GM19455 (cell line): ENCODE data around the gene AKAP17A.

Source experiments
- ATAC-seq: cut with Tn5 transposase; IDR thresholded peaks from one replicate; pipeline ENCODE4 v1.9.1; 2021; ENCODE audit not compliant: unreplicated experiment

The AKAP17A gene

DNA sequence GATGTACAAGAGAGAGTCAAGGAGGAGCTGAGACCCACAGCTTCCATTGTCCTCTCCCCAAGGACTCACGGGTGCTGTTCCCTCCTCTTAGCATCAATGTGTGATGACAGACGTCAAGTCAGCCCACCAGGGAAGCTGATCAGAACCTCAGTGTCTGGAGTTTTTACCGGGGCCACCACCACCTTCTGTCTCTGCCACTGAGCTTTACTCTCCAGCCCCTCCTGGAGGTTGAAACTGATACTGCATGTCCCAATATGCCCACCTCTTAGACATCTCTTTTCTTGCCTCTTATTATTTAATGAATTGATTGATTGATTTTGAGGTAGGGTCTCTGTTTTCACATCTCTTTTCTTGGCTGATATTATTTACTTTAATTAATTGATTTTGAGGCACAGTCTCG is 10.3 kb upstream of the AKAP17A start:
- ATAC-seq = no peak

- peak; percentile 63 for ATAC-seq
Measured at GRCh38 chrX:1582686-1583437, 8.5 kb upstream of the AKAP17A start.

- ATAC-seq = no peak
Measured at GRCh38 chrX:1584237-1585011, 7.0 kb upstream of the AKAP17A start.

- ATAC-seq = no peak
Measured at GRCh38 chrX:1587161-1587560, 4.2 kb upstream of the AKAP17A start.

DNA sequence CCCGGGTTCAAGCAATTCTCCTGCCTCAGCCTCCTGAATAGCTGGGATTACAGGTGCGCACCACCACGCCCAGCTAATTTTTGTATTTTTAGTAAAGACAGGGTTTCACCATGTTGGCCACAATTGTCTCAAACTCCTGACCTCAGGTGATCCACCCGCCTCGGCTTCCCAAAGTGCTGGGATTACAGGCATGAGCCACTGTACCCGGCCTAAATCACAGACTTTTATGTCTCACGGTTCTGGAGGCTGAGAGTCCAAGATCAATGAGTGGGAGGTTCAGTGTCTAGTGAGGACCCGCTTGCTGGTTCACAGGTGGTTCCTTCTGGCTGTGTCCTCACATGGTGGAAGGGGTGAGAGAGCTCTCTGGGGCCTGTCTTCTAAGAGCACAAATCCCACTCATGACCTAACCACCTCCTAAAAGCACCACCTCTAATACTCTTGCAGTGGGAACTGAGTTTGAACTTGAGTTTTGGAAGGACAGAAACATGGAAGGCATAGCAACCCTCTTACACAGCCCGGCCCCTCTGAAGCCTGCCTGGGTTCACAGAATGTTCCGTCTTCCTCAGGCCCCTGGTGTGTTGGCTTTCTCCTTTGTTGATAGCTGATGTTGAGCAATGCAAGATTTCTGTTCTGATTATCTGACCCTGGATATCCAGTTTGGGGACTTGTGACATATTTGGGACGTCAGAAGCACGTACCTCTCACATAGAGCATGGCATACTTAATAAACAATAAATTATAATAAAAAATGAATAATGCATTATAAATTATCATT is 1.9 kb upstream of the AKAP17A start:
- ATAC-seq = no peak

DNA sequence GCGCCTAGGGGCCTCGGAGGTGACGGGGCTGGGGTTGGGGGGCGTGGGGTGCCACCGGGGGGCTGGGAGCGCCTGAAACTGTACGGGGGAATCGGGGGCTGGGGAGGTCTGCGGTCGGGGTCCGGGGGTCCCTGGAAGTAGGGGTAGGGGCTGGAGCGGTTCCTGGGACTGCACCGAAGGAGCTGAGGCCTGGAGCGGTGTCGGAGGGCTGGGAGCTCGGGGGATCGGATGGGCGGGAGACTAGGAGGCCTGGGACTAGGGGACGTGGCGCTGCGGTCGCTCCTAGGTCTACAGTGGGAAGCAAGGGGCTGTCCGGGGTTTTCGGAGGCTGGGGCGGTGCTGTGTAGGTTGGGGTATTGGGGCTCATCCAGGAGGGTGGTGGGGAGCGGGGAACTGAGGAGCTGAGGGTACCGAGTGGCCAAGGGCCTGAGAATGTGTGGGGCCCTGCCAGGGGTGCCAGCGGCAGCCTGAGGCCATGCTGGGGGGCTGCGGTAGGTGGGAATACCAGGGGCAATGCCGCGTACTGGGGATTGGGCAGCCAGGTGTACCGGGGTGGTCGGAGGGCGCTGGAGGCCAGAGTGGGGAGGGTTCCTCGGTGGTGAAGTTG is 562 bp downstream of the AKAP17A start:
- ATAC-seq = no peak

DNA sequence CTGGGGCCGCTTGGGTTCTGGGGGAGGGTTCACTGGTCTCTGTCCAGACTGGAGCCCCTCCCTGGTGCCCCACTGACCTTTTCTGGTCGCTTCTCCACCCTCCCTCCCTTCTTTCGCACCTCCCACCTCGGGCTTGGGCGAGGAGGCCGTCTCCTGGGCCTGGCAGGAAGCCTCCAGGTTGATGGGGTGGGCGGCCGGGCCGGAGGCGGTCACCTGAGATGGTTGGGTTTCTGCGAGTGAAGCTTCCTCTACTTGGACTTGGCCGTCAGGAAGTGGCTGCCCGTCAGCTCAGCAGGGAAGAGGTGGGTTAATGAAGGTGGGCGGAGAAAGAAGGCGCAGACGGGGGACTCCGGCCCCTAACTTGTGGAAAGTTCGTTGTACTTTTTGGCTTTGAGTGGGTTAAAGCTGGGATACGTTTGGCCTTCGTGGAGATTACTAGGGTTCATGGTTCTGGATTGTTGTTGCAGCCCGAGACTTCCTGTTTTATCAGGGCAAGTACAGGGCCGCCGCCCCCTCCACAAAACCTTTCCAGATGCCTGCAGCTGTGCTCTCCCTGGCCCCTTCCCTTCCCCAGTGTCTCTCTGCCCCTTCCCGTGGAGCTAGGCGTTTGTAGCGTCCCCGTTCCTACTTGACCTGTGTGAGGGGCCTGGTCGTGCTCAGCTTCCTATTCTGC is 1.2 kb downstream of the AKAP17A start:
- peak; percentile 43 for ATAC-seq

GRCh38 chrX:1593286-1594271 is 2.2 kb downstream of the AKAP17A start:
- ATAC-seq = no peak

GRCh38 chrX:1595711-1596060 is 4.3 kb downstream of the AKAP17A start:
- no peak for ATAC-seq

DNA sequence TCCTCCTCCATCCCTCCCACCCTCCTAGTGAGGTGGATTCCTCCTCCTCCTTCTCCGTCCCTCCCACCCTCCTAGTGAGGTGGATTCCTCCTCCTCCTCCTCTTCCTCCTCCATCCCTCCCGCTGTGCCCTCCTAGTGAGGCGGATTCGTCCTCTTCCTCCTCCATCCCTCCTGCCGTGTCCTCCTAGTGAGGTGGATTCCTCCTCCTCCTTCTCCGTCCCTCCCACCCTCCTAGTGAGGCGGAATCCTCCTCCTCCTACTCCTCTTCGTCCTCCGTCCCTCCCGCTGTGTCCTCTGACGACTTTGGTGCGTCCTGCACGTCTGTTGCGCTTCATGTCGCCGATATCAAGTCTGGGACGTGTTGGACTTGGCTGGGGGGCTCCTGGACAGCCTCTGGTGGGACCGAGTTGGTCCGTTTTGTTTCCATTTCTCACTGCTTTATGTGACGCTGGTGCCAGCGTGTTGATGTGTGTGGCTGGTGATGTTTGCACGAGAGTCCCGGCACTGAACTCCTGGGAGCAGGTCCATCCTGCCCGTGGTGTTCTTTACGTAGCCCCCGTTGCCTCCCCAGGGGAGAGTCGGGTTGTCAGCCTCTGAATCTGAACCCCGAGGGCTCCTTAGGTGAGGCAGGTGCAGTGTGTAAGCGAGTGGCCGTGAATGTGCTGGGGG is 5.4 kb downstream of the AKAP17A start:
- ATAC-seq = no peak

DNA sequence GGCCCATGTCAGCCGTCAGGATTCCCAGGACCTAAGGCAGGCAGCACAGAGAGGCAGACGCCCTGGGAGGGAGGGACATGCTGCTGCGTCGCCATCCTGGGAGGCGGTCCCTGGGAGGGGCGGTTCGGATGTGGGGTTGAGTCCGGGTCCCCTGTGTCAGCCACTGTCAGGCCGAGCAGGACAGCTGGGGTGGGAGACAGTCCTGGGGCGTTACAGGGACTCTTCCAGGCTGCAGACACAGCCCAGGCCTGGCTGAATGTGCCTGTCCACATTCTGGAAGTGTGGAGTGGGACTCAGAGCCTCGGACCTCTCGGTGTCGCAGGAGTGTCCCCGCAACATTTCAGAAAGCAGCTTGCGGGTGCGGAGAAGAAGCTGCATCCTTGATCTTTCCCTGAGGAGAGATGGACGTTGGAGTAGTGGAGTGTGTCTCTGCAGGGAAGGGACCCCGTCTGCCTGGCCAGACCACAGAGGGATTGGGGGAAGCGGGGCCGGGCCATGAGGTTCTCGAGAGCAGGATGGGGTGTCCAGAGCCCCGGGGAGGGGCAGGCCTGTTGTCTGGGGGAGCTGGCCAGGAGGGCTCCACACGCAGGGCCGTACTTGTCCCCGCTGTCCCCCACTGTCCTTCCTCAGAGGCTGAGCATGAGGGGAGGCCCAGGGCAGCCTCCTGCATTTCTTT is 6.1 kb downstream of the AKAP17A start:
- no peak for ATAC-seq

DNA sequence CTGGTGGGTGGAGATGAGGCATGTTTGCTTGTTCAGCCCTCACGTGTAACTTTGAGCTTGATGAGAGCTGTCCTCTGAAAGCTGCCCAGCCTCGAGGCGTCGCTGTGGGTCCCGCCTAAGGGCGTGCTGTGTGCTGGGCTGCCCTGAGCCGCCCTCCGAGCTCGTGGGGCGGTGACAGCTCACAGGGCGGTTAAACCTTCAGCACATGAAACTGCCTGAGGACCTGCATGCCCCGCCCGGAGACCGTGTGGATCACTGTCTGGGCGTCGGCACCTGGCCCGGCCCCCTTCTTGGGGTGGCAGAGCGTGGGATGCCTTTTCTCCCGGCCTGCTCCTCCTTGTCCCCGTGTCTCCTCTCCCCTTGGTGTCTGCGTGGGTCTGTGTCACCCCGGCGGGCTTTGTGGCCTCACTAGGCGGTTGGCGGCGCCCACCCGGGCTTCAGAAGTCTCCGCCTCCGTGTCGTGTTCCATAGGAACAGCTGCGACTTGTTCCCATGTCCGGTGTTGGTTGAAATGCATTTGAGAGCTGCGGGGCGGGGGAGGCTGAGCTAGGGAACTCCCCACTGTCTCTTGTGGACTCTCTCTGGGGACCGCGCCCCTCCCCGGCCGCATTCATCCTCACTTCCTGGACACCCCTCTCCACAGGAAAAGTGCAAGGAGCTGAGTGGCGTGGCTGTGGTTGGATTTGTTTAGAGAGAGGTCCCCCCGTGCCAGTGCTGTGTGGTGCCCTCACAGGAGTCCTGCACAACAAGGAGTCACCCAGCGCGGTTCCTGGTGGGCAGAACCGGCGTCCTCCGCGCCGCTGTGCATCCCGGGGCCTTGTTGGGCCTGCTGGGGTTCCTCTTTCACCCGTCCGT is 6.8 kb downstream of the AKAP17A start:
- no peak for ATAC-seq

GRCh38 chrX:1598876-1599790 is 7.7 kb downstream of the AKAP17A start:
- no peak for ATAC-seq

DNA sequence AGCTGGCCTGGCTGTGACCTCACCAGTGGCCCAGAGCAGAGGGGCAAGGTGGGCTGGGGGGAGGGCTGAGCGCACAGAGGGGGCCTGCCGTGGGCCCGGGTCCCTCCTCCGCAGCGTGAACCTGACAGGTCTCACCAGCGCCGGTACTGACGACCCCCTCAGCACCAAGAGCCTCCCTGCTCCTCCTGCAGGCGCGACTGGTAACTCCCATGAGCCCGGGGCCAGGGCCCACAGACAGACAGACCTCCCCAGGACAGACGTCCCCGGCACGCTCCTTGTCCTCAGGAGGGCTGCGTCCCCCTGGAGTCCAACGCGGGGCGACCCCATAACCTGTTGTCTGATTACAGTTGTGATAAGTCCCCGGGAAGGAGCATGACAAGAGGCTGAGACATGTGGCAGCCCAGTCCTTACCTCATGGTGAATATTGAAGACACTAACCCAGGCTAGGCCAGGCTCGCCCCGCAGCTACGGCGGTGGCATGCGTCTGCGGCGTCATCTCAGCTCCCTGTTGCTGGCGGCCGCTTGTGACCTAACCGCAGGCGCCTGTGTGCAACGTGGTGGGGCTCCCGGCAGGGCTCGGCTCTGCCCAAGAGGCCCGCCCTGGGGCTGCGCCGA is 8.5 kb downstream of the AKAP17A start:
- no peak for ATAC-seq

DNA sequence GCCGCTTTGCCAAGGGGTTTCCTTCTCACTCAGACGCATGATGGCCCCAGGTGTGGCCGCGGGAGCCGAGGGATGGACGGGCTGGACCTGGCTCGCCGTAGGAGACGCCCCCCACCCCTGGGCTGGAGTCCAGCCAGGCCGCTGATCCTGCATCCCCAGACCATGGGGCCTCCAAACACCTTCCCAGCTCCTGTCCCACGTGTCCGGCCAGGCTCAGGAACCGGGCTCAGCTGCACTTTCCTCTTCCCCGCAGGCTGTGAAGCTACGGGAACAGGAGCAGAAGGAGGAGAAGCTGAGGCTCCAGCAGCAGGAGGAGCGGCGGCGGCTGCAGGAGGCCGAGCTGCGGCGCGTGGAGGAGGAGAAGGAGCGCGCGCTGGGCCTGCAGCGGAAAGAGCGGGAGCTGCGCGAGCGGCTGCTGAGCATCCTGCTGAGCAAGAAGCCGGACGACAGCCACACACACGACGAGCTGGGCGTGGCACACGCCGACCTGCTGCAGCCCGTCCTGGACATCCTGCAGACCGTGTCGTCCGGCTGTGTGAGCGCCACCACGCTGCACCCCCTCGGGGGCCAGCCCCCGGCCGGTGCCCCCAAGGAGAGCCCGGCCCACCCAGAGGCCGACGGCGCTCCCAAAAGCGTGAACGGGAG is 9.1 kb downstream of the AKAP17A start:
- ATAC-seq = no peak
